Endothelial cell of umbilical vein (primary cell): Measurements from ENCODE around the gene SPHK2. TPM values are rescaled to one million over a fixed set of nuclear protein-coding genes. Genes with fewer than 3 reads are reported as not detected.

Experiments used
- polyA plus RNA-seq, 4 experiments: library from polyadenylated mRNA; depleted of rRNA in 3 of 4; stranded (reverse) in 3 of 4; unstranded in 1 of 4; fragments of >200 nt; gene quantifications; 2 replicates each; pipeline versions ENCODE4 v1.2.1 to v1.2.3, GENCODE V29; 2011 to 2012; ENCODE audit warnings: missing spikeins in 1 of 4
- total RNA-seq: library from RNA; stranded (reverse); gene quantifications from 2 replicates; pipeline ENCODE4 v1.2.3, GENCODE V29; 2021

The SPHK2 gene
- total and polyA plus RNA-seq, 2 donors (not counting 3 experiments of a cell fraction or from before 2014, with no cell fraction given), result 20.2 to 31.1 TPM

Other genes starting within 250 kb of the SPHK2 start
- 199 and 200 TPM in 2 replicates for gene KDELR1, start 228.0 kb upstream of the SPHK2 start, total RNA-seq
- 224 and 233 TPM in 2 replicates for gene KDELR1, start 228.0 kb upstream of the SPHK2 start, polyA plus RNA-seq
- 1.8 and 2.1 TPM in 2 replicates for gene GRIN2D, start 225.8 kb upstream of the SPHK2 start, total RNA-seq
- 0.38 and 0.59 TPM in 2 replicates for gene GRIN2D, start 225.8 kb upstream of the SPHK2 start, polyA plus RNA-seq
- gene GRWD1, start 173.5 kb upstream of the SPHK2 start, total RNA-seq, result 52.7 and 52.8 TPM in 2 replicates
- gene GRWD1, start 173.5 kb upstream of the SPHK2 start, polyA plus RNA-seq, result 26.3 and 26.8 TPM in 2 replicates
- gene KCNJ14, start 163.9 kb upstream of the SPHK2 start, total RNA-seq, result 0.92 and 1.4 TPM in 2 replicates
- 0.26 and 0.32 TPM in 2 replicates for gene KCNJ14, start 163.9 kb upstream of the SPHK2 start, polyA plus RNA-seq
- gene CYTH2, start 150.1 kb upstream of the SPHK2 start, total RNA-seq, result 119 and 125 TPM in 2 replicates
- 98.4 and 98.6 TPM in 2 replicates for gene CYTH2, start 150.1 kb upstream of the SPHK2 start, polyA plus RNA-seq
- gene LMTK3, start 107.7 kb upstream of the SPHK2 start, total RNA-seq, result 0.11 TPM in 1 of 2 replicates, not detected in the other
- gene LMTK3, start 107.7 kb upstream of the SPHK2 start, polyA plus RNA-seq, result 0.05 and 0.14 TPM in 2 replicates
- not detected in 2 replicates for gene SULT2B1, start 67.3 kb upstream of the SPHK2 start, total RNA-seq
- gene SULT2B1, start 67.3 kb upstream of the SPHK2 start, polyA plus RNA-seq, result not detected in 2 replicates
- not detected in 2 replicates for gene SPACA4, start 12.8 kb upstream of the SPHK2 start, total RNA-seq
- not detected in 2 replicates for gene SPACA4, start 12.8 kb upstream of the SPHK2 start, polyA plus RNA-seq
- gene FAM83E, start 4.4 kb upstream of the SPHK2 start, total RNA-seq, result 1.7 and 3.5 TPM in 2 replicates
- gene FAM83E, start 4.4 kb upstream of the SPHK2 start, polyA plus RNA-seq, result 0.04 and 0.10 TPM in 2 replicates
- gene RPL18, start 328 bp upstream of the SPHK2 start, total RNA-seq, result 1,402 and 1,407 TPM in 2 replicates
- gene RPL18, start 328 bp upstream of the SPHK2 start, polyA plus RNA-seq, result 2,154 and 2,376 TPM in 2 replicates
- gene DBP, start 17.9 kb downstream of the SPHK2 start, total RNA-seq, result 0.78 and 1.5 TPM in 2 replicates
- 1.8 and 2.0 TPM in 2 replicates for gene DBP, start 17.9 kb downstream of the SPHK2 start, polyA plus RNA-seq
- gene CA11, start 26.7 kb downstream of the SPHK2 start, total RNA-seq, result 2.8 TPM in 2 replicates
- gene CA11, start 26.7 kb downstream of the SPHK2 start, polyA plus RNA-seq, result 2.6 and 4.7 TPM in 2 replicates
- gene NTN5, start 53.5 kb downstream of the SPHK2 start, total RNA-seq, result 0.35 TPM in 1 of 2 replicates, not detected in the other
- 0.11 and 0.18 TPM in 2 replicates for gene NTN5, start 53.5 kb downstream of the SPHK2 start, polyA plus RNA-seq
- gene FUT2, start 76.5 kb downstream of the SPHK2 start, total RNA-seq, result not detected in 2 replicates
- not detected in 2 replicates for gene FUT2, start 76.5 kb downstream of the SPHK2 start, polyA plus RNA-seq
- 0.76 and 0.84 TPM in 2 replicates for gene MAMSTR, start 100.2 kb downstream of the SPHK2 start, total RNA-seq
- gene MAMSTR, start 100.2 kb downstream of the SPHK2 start, polyA plus RNA-seq, result 0.57 and 0.94 TPM in 2 replicates
- gene RASIP1, start 121.1 kb downstream of the SPHK2 start, total RNA-seq, result 82.1 and 83.1 TPM in 2 replicates
- 66.2 and 76.2 TPM in 2 replicates for gene RASIP1, start 121.1 kb downstream of the SPHK2 start, polyA plus RNA-seq
- 1.2 TPM in 2 replicates for gene IZUMO1, start 127.4 kb downstream of the SPHK2 start, total RNA-seq
- gene IZUMO1, start 127.4 kb downstream of the SPHK2 start, polyA plus RNA-seq, result 0.18 and 0.35 TPM in 2 replicates
- 4.8 and 5.2 TPM in 2 replicates for gene FUT1, start 133.1 kb downstream of the SPHK2 start, total RNA-seq
- gene FUT1, start 133.1 kb downstream of the SPHK2 start, polyA plus RNA-seq, result 1.9 and 2.6 TPM in 2 replicates
- gene FGF21, start 136.0 kb downstream of the SPHK2 start, total RNA-seq, result not detected in 2 replicates
- not detected in 2 replicates for gene FGF21, start 136.0 kb downstream of the SPHK2 start, polyA plus RNA-seq
- gene BCAT2, start 191.5 kb downstream of the SPHK2 start, total RNA-seq, result 53.9 and 62.5 TPM in 2 replicates
- gene BCAT2, start 191.5 kb downstream of the SPHK2 start, polyA plus RNA-seq, result 62.0 and 74.7 TPM in 2 replicates
- 20.9 and 21.5 TPM in 2 replicates for gene HSD17B14, start 217.0 kb downstream of the SPHK2 start, total RNA-seq
- gene HSD17B14, start 217.0 kb downstream of the SPHK2 start, polyA plus RNA-seq, result 44.5 and 46.3 TPM in 2 replicates
- gene PLEKHA4, start 249.1 kb downstream of the SPHK2 start, total RNA-seq, result 4.9 and 10.1 TPM in 2 replicates
- 3.9 and 4.5 TPM in 2 replicates for gene PLEKHA4, start 249.1 kb downstream of the SPHK2 start, polyA plus RNA-seq